ENCODE results near the gene PRPH2. TPM values are rescaled to one million over a fixed set of nuclear protein-coding genes. Genes with fewer than 3 reads are reported as not detected.
"Not testable (repeated sequence)": the region's sequence is repeated elsewhere in the genome, so short reads cannot be mapped to it uniquely, and the experiment has no call there.

PRPH2 gene
- total RNA-seq, 1 donor from 2014 or later = not detected

DNA sequence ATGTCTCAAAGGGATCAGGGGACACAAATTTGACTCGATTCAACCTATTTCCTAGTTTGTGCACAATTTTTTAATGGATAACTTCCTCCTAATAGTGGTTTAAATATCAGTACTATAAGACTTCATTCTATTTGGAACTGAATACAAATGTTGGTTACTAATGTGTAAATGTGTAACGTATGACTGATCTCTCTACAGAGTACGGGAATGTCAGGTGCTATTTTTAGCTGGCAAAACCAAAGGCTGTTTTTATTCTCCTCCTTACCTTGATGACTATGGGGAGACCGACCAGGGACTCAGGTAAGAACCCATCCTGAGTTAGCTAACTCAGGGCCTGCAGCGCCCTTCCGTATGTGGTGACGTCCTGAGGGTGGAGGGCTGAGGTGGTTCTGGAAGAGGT lies 33.0 kb downstream of the PRPH2 start:
- no peaks in the 10 kb centered on the region for H3K9me3 ChIP-seq
- no peak overlapping the region for H3K27ac ChIP-seq
- intact Hi-C loops (cut with DNase I) = no loop called here
- TF ChIP-seq POLR2AphosphoS5 (IDR thresholded peaks at IDR 0.05; ENCODE audit: insufficient read depth in 1 of 2, low read depth in 1 of 2) = no peak
- no peak for TF ChIP-seq CTCF (IDR thresholded peaks at IDR 0.05)
- no peak for TF ChIP-seq POLR2A (IDR thresholded peaks at IDR 0.05)
- no peaks in the 10 kb centered on the region for H3K27me3 ChIP-seq
- peaks cover 12% of the 10 kb centered on the region for H3K4me1 ChIP-seq
- H3K4me3 ChIP-seq = no peak overlapping the region
- peaks cover 0 to 74% of the 10 kb centered on the region in 2 donors for H3K36me3 ChIP-seq
- no peak for DNase-seq (ENCODE audit: extremely low spot score in 2 of 2)

GRCh38 chr6:42688281-42688680 lies 34.1 kb downstream of the PRPH2 start:
- no peak overlapping the region for H3K4me3 ChIP-seq
- H3K9me3 ChIP-seq = no peaks in the 10 kb centered on the region
- peaks cover 2 to 77% of the 10 kb centered on the region in 2 donors for H3K36me3 ChIP-seq
- no peaks in the 10 kb centered on the region for H3K27me3 ChIP-seq
- DNase-seq (ENCODE audit: extremely low spot score in 2 of 2) = no peak
- no peak for TF ChIP-seq CTCF (IDR thresholded peaks at IDR 0.05)
- no peak for TF ChIP-seq POLR2AphosphoS5 (IDR thresholded peaks at IDR 0.05; ENCODE audit: insufficient read depth in 1 of 2, low read depth in 1 of 2)
- no peak for TF ChIP-seq POLR2A (IDR thresholded peaks at IDR 0.05)
- H3K27ac ChIP-seq = no peak overlapping the region
- intact Hi-C loops (cut with DNase I) = no loop called here
- H3K4me1 ChIP-seq = peaks cover under 1% of the 10 kb centered on the region

DNA sequence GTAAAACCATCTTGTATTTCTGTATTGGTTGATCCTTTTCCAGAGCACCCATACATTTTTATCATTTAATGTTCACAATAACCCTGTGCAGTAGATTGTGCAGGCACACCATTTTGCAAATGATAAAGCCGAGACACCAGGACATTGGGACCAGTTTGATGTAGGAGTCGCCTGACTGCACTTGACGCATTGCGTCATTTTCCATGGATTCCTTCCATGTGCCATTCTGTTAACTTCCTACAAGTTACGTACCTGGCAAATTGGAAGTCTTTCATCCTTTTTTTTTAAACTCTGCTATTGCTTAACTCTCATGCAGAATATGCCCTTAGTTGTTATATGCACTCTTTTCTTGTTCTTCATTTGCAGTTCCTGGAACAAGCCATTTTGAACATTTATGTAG lies 43.0 kb downstream of the PRPH2 start:
- no peaks in the 10 kb centered on the region for H3K27me3 ChIP-seq
- intact Hi-C loops (cut with DNase I) = no loop called here
- no peaks in the 10 kb centered on the region for H3K9me3 ChIP-seq
- peaks cover 8 to 97% of the 10 kb centered on the region in 2 donors for H3K36me3 ChIP-seq
- no peaks in the 10 kb centered on the region for H3K4me1 ChIP-seq
- no peak for TF ChIP-seq CTCF (IDR thresholded peaks at IDR 0.05)
- no peak for TF ChIP-seq POLR2A (IDR thresholded peaks at IDR 0.05)
- TF ChIP-seq POLR2AphosphoS5 (IDR thresholded peaks at IDR 0.05; ENCODE audit: insufficient read depth in 1 of 2, low read depth in 1 of 2) = no peak
- no peak overlapping the region for H3K4me3 ChIP-seq
- DNase-seq (ENCODE audit: extremely low spot score in 2 of 2) = no peak
- H3K27ac ChIP-seq = no peak overlapping the region

GRCh38 chr6:42674780-42675179 lies 47.6 kb downstream of the PRPH2 start:
- H3K4me3 ChIP-seq = no peak overlapping the region
- peaks cover 8 to 98% of the 10 kb centered on the region in 2 donors for H3K36me3 ChIP-seq
- H3K27me3 ChIP-seq = no peaks in the 10 kb centered on the region
- no peak overlapping the region for H3K27ac ChIP-seq
- no peak for DNase-seq (ENCODE audit: extremely low spot score in 2 of 2)
- TF ChIP-seq CTCF (IDR thresholded peaks at IDR 0.05) (no peak), POLR2A (IDR thresholded peaks at IDR 0.05) (no peak)
- H3K9me3 ChIP-seq = no peaks in the 10 kb centered on the region
- H3K4me1 ChIP-seq = no peaks in the 10 kb centered on the region
- intact Hi-C loops (cut with DNase I) = no loop called here

DNA sequence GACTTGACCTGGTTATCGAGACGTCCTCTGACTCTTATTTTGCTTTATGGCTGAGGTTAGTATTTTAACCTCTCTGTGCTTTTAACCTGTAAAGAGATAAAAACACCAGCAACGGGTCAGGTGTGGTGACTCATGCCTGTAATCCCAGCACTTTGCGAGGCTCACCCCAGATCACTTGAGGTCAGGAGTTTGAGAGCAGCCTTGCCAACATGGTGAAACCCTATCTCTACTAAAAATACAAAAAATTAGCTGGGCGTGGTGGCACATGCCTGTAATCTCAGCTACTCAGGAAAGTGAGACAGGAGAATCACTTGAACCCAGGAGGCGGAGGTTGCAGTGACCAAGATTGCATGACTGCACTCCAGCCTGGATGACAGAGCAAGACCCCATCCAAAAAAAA lies 48.0 kb downstream of the PRPH2 start:
- H3K4me1 ChIP-seq; H3K27me3 ChIP-seq; H3K27ac ChIP-seq; DNase-seq (ENCODE audit: extremely low spot score in 2 of 2); H3K4me3 ChIP-seq; intact Hi-C loops (cut with DNase I); H3K9me3 ChIP-seq: not testable (repeated sequence)
- peaks cover 8 to 98% of the 10 kb centered on the region in 2 donors for H3K36me3 ChIP-seq

DNA sequence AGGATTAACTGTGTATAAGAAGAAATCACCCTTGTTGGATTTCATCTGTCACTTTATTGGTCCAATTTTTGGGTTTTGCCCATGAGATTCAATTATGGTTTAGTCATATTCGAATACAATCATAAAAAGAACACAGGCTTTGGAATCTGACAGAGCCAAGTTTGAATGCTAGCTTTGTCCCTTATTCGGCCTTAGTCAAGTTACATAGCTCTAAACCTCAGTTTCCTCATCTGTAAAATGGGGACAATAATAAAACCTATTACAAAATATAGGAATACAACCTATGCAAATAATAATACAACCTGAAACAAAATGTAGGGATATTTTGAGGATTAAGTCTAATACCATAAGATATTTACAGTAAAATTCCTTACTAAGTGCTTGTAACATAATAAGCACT lies 57.7 kb downstream of the PRPH2 start:
- intact Hi-C loops (cut with DNase I) = loop anchor here (5.0 kb wide), 1 partner anchor 63 kb away; no protein-coding TSS in a partner anchor
- Histone ChIP-seq H3K4me3 (no peak overlapping the region), H3K4me1 (no peaks in the 10 kb centered on the region), H3K36me3 (peaks cover 0 to 71% of the 10 kb centered on the region in 2 donors), H3K9me3 (no peaks in the 10 kb centered on the region), H3K27me3 (no peaks in the 10 kb centered on the region), H3K27ac (no peak overlapping the region)
- no peak for DNase-seq (ENCODE audit: extremely low spot score in 2 of 2)
- no peak for TF ChIP-seq CTCF (IDR thresholded peaks at IDR 0.05)
- no peak for TF ChIP-seq POLR2A (IDR thresholded peaks at IDR 0.05)
- TF ChIP-seq POLR2AphosphoS5 (IDR thresholded peaks at IDR 0.05; ENCODE audit: insufficient read depth in 1 of 2, low read depth in 1 of 2) = no peak
